WTC11 (cell line): ENCODE measurements around the gene TNFRSF13B.

Experiments
- CREB1 ChIP-seq: sonication (generic); formaldehyde crosslinking; IDR thresholded peaks from 2 replicates; pipeline ENCODE4 v1.8.0; 2023; ENCODE audit warnings: mild to moderate bottlenecking, missing genetic modification reagents
- EMX1 ChIP-seq: fragments of 250-450 bp; sonication (Bioruptor Pico); IDR thresholded peaks from 2 replicates; pipeline ENCODE4 v1.8.0; 2021; ENCODE audit warnings: mild to moderate bottlenecking
- MAX ChIP-seq: sonication (generic); formaldehyde crosslinking; IDR thresholded peaks from 2 replicates; pipeline ENCODE4 v1.8.0; 2022; ENCODE audit warnings: mild to moderate bottlenecking, missing genetic modification reagents
- SMAD3 ChIP-seq: sonication (generic); formaldehyde crosslinking; IDR thresholded peaks from 2 replicates; pipeline ENCODE4 v1.8.0; 2022; ENCODE audit warnings: missing genetic modification reagents, mild to moderate bottlenecking, borderline replicate concordance
- TF ChIP-seq, protein P1 (sequence below): fragments of 200-600 bp; IDR thresholded peaks from 2 replicates; pipeline ENCODE4 v1.8.0; 2022; ENCODE audit warnings: antibody characterized with exemption
- TF ChIP-seq, protein P2 (sequence below): sonication (generic); formaldehyde crosslinking; IDR thresholded peaks from 2 replicates; pipeline ENCODE4 v1.8.1; 2023; ENCODE audit warnings: mild to moderate bottlenecking, moderate library complexity, missing genetic modification reagents

GRCh38 chr17:16988749-16989229, 16.9 kb upstream of the TNFRSF13B start:
- TF ChIP-seq EMX1 (CRISPR knock-in tag) (no peak), MAX (CRISPR knock-in tag) (no peak), CREB1 (CRISPR knock-in tag) (no peak), SMAD3 (CRISPR knock-in tag) (no peak)
- TF ChIP-seq, protein P1, sequence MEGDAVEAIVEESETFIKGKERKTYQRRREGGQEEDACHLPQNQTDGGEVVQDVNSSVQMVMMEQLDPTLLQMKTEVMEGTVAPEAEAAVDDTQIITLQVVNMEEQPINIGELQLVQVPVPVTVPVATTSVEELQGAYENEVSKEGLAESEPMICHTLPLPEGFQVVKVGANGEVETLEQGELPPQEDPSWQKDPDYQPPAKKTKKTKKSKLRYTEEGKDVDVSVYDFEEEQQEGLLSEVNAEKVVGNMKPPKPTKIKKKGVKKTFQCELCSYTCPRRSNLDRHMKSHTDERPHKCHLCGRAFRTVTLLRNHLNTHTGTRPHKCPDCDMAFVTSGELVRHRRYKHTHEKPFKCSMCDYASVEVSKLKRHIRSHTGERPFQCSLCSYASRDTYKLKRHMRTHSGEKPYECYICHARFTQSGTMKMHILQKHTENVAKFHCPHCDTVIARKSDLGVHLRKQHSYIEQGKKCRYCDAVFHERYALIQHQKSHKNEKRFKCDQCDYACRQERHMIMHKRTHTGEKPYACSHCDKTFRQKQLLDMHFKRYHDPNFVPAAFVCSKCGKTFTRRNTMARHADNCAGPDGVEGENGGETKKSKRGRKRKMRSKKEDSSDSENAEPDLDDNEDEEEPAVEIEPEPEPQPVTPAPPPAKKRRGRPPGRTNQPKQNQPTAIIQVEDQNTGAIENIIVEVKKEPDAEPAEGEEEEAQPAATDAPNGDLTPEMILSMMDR, result no peak
- TF ChIP-seq, protein P2, sequence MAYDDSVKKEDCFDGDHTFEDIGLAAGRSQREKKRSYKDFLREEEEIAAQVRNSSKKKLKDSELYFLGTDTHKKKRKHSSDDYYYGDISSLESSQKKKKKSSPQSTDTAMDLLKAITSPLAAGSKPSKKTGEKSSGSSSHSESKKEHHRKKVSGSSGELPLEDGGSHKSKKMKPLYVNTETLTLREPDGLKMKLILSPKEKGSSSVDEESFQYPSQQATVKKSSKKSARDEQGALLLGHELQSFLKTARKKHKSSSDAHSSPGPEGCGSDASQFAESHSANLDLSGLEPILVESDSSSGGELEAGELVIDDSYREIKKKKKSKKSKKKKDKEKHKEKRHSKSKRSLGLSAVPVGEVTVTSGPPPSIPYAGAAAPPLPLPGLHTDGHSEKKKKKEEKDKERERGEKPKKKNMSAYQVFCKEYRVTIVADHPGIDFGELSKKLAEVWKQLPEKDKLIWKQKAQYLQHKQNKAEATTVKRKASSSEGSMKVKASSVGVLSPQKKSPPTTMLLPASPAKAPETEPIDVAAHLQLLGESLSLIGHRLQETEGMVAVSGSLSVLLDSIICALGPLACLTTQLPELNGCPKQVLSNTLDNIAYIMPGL, result no peak
